NCI-H1694 (cell line): Measurements from ENCODE around the gene CACNB2.

Source experiments
- DNase-seq: peaks from one replicate; lab custom pipeline; 2025; lab: John Stamatoyannopoulos, UW

Gene CACNB2

GRCh38 chr10:18340496-18341051 lies 200.3 kb downstream of the CACNB2 start:
- DNase-seq, result no peak

GRCh38 chr10:18341055-18341454 lies 200.8 kb downstream of the CACNB2 start:
- DNase-seq, result no peak

GRCh38 chr10:18343573-18343972 lies 203.3 kb downstream of the CACNB2 start:
- DNase-seq, result no peak

- no peak for DNase-seq
Measured at GRCh38 chr10:18345308-18345707, 205.1 kb downstream of the CACNB2 start.

- no peak for DNase-seq
Measured at GRCh38 chr10:18350340-18350739, 210.1 kb downstream of the CACNB2 start.

- DNase-seq, result no peak
Measured at GRCh38 chr10:18351421-18351820, 211.2 kb downstream of the CACNB2 start.

GRCh38 chr10:18352175-18352574 lies 212.0 kb downstream of the CACNB2 start:
- no peak for DNase-seq

GRCh38 chr10:18359812-18360211 lies 219.6 kb downstream of the CACNB2 start:
- no peak for DNase-seq

- no peak for DNase-seq
Measured at GRCh38 chr10:18362892-18363291, 222.7 kb downstream of the CACNB2 start.

GRCh38 chr10:18364987-18365775 lies 225.0 kb downstream of the CACNB2 start:
- no peak for DNase-seq

- DNase-seq, result no peak
Measured at GRCh38 chr10:18367840-18368239, 227.6 kb downstream of the CACNB2 start.

- DNase-seq, result no peak
Measured at GRCh38 chr10:18368273-18368672, 228.0 kb downstream of the CACNB2 start.

GRCh38 chr10:18368682-18369081 lies 228.5 kb downstream of the CACNB2 start:
- DNase-seq, result no peak

- no peak for DNase-seq
Measured at GRCh38 chr10:18369859-18370473, 229.7 kb downstream of the CACNB2 start.

GRCh38 chr10:18376650-18377049 lies 236.4 kb downstream of the CACNB2 start:
- DNase-seq, result no peak

GRCh38 chr10:18377898-18378297 lies 237.7 kb downstream of the CACNB2 start:
- DNase-seq, result no peak

GRCh38 chr10:18378766-18379165 lies 238.5 kb downstream of the CACNB2 start:
- DNase-seq, result no peak

- DNase-seq, result no peak
Measured at GRCh38 chr10:18381679-18382078, 241.5 kb downstream of the CACNB2 start.

GRCh38 chr10:18397906-18398305 lies 257.7 kb downstream of the CACNB2 start:
- DNase-seq, result no peak

- DNase-seq, result no peak
Measured at GRCh38 chr10:18399158-18399557, 258.9 kb downstream of the CACNB2 start.

GRCh38 chr10:18400201-18400905 lies 260.1 kb downstream of the CACNB2 start:
- no peak for DNase-seq

GRCh38 chr10:18400906-18401245 lies 260.7 kb downstream of the CACNB2 start:
- DNase-seq, result peak; percentile 5
